HEK293 (cell line): Measurements from ENCODE around the gene FLNA.

Experiments used
- ZNF157 ChIP-seq: fragments of 450-650 bp; formaldehyde crosslinking; IDR thresholded peaks from 2 replicates; pipeline ENCODE4 v1.5.1; 2016; ENCODE audit warnings: missing biosample characterization, missing genetic modification characterization
- ZNF274 ChIP-seq, 2 experiments: fragments of 200-500 bp in 1 of 2; fragments of 450-650 bp in 1 of 2; sonication (Bioruptor generic) in 1 of 2; formaldehyde crosslinking in 1 of 2; IDR thresholded peaks; 2 replicates each; pipeline versions ENCODE4 v1.5.1 to v1.6.1; 2014 to 2016; ENCODE audit warnings: borderline replicate concordance in 1 of 2, inconsistent platforms in 1 of 2, low read length in 1 of 2, missing biosample characterization in 1 of 2, missing genetic modification characterization in 1 of 2
- ZNF600 ChIP-seq: fragments of 450-650 bp; formaldehyde crosslinking; IDR thresholded peaks from 2 replicates; pipeline ENCODE4 v1.5.1; 2016; ENCODE audit warnings: missing biosample characterization, missing genetic modification characterization

GRCh38 chrX:154349359-154349935 lies 25.0 kb downstream of the FLNA start:
- TF ChIP-seq ZNF157 (tag by site-specific recombination) (no peak), ZNF600 (no peak), ZNF274 (IDR thresholded peaks at IDR 0.05; ENCODE audit: low read length) (no peak), ZNF274 (tag by site-specific recombination; IDR thresholded peaks at IDR 0.05; ENCODE audit: borderline replicate concordance) (no peak)
